Endothelial cell of umbilical vein (primary cell): ENCODE measurements around the gene CC2D1A.

Source experiments
- EZH2 ChIP-seq: IDR thresholded peaks from 2 replicates; pipeline ENCODE4 v1.6.1; 2012; ENCODE audit warnings: borderline replicate concordance, low read depth, mild to moderate bottlenecking, moderate library complexity, low read length, inconsistent platforms; ENCODE audit not compliant: severe bottlenecking
- POLR2A ChIP-seq: IDR thresholded peaks from 2 replicates; pipeline ENCODE4 v1.6.1; 2012; ENCODE audit warnings: low read depth, mild to moderate bottlenecking, control low read depth, low read length
- TF ChIP-seq, protein P1 (sequence below), 2 donors: IDR thresholded peaks; 1 replicate in 1 of 2; 2 replicates in 1 of 2; pipeline ENCODE4 v1.5.1; 2011; ENCODE audit warnings: low read length in 2 of 2, mild to moderate bottlenecking in 2 of 2, moderate library complexity in 2 of 2, control low read depth in 1 of 2, inconsistent platforms in 1 of 2, low read depth in 1 of 2; ENCODE audit not compliant: insufficient read depth in 1 of 2; ENCODE audit errors: extremely low read depth in 1 of 2

- TF ChIP-seq POLR2A (no peak), EZH2 (no peak)
- TF ChIP-seq, protein P1, sequence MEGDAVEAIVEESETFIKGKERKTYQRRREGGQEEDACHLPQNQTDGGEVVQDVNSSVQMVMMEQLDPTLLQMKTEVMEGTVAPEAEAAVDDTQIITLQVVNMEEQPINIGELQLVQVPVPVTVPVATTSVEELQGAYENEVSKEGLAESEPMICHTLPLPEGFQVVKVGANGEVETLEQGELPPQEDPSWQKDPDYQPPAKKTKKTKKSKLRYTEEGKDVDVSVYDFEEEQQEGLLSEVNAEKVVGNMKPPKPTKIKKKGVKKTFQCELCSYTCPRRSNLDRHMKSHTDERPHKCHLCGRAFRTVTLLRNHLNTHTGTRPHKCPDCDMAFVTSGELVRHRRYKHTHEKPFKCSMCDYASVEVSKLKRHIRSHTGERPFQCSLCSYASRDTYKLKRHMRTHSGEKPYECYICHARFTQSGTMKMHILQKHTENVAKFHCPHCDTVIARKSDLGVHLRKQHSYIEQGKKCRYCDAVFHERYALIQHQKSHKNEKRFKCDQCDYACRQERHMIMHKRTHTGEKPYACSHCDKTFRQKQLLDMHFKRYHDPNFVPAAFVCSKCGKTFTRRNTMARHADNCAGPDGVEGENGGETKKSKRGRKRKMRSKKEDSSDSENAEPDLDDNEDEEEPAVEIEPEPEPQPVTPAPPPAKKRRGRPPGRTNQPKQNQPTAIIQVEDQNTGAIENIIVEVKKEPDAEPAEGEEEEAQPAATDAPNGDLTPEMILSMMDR (IDR thresholded peaks at IDR 0.05; ENCODE audit: extremely low read depth in 1 of 2, insufficient read depth in 1 of 2, low read depth in 1 of 2, low read length in 2 of 2), result no peak
Measured at GRCh38 chr19:13888281-13888680, 17.7 kb upstream of the CC2D1A start.
